Nephron (organoid): ENCODE data around the gene PPP2R1A.

Experiments
- H3K27ac Mint-ChIP-seq, 3 experiments: 2 replicates each; pipeline ENCODE4 v1.8.0; 2020; ENCODE audit warnings: mixed read lengths in 3 of 3, mild to moderate bottlenecking in 2 of 3, moderate library complexity in 1 of 3
- H3K27me3 Mint-ChIP-seq: 2 replicates; pipeline ENCODE4 v1.8.0; 2021; ENCODE audit warnings: low read depth, mild to moderate bottlenecking, moderate library complexity, mixed read lengths
- H3K36me3 Mint-ChIP-seq: 2 replicates; pipeline ENCODE4 v1.8.0; 2020; ENCODE audit warnings: low read depth, mixed read lengths
- H3K4me1 Mint-ChIP-seq: 2 replicates; pipeline ENCODE4 v1.8.0; 2020; ENCODE audit warnings: mixed read lengths
- H3K4me3 Mint-ChIP-seq, 3 experiments: 2 replicates each; pipeline ENCODE4 v1.8.0; 2020; ENCODE audit warnings: mild to moderate bottlenecking in 3 of 3, mixed read lengths in 3 of 3, moderate library complexity in 2 of 3
- H3K9me3 Mint-ChIP-seq: 2 replicates; pipeline ENCODE4 v1.8.0; 2020; ENCODE audit warnings: mixed read lengths
- TF ChIP-seq, protein P1 (sequence below), 3 experiments: fragments of 200-600 bp; sonication (generic); IDR thresholded peaks; one replicate each; pipeline ENCODE4 v1.5.0; 2021; ENCODE audit warnings: antibody characterized with exemption in 3 of 3; ENCODE audit not compliant: unreplicated experiment in 3 of 3

The PPP2R1A gene

DNA sequence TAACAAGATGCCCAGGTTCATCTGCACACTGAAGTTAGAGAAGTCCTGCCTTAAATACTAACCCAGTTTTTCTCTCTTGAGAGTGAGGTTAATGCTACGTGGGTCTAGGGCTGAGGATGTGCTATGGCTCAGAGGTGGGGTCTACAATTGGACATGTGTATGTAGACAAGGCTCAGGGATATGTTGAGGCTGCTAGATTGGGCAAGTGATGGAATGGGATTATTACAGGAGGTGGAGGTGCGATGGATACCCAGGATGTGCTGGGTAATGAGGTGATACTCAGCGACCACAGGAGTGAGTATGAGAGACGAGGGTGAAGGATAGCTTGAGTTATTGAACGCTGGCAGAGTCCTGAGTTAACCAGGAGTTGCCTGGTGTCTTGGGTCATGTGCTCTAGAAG is 38.1 kb downstream of the PPP2R1A start:
- H3K4me1 Mint-ChIP-seq, result no peaks in the 10 kb centered on the region
- peaks cover 64% of the 10 kb centered on the region for H3K36me3 Mint-ChIP-seq
- no peaks in the 10 kb centered on the region for H3K27me3 Mint-ChIP-seq
- no peak overlapping the region for H3K27ac Mint-ChIP-seq
- H3K4me3 Mint-ChIP-seq, result no peak overlapping the region
- no peaks in the 10 kb centered on the region for H3K9me3 Mint-ChIP-seq
- TF ChIP-seq, protein P1, sequence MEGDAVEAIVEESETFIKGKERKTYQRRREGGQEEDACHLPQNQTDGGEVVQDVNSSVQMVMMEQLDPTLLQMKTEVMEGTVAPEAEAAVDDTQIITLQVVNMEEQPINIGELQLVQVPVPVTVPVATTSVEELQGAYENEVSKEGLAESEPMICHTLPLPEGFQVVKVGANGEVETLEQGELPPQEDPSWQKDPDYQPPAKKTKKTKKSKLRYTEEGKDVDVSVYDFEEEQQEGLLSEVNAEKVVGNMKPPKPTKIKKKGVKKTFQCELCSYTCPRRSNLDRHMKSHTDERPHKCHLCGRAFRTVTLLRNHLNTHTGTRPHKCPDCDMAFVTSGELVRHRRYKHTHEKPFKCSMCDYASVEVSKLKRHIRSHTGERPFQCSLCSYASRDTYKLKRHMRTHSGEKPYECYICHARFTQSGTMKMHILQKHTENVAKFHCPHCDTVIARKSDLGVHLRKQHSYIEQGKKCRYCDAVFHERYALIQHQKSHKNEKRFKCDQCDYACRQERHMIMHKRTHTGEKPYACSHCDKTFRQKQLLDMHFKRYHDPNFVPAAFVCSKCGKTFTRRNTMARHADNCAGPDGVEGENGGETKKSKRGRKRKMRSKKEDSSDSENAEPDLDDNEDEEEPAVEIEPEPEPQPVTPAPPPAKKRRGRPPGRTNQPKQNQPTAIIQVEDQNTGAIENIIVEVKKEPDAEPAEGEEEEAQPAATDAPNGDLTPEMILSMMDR (IDR thresholded peaks at IDR 0.05; ENCODE audit: unreplicated experiment in 3 of 3), result no peak

DNA sequence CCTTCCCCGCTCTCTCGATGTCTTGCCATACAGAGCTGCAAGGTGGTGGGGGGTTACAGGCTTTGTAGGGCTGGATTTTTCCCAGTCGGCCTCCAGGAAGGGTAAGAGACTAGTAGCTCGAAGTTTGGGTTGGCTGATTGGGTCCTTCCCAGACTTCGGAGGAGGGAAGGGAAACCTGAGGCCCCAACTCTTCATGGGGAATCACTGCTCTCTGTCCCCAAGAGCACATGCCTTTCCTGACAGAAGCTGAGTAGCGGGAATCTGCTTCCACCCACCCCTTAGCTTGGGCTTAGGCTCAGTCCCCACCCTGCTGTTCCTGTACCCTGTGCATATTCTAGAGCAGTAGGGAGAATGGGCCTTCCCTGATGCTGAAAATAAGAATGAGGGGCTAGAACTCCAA is 39.7 kb downstream of the PPP2R1A start:
- Mint-ChIP-seq H3K36me3 (peaks cover 49% of the 10 kb centered on the region), H3K4me3 (no peak overlapping the region), H3K27ac (no peak overlapping the region)

DNA sequence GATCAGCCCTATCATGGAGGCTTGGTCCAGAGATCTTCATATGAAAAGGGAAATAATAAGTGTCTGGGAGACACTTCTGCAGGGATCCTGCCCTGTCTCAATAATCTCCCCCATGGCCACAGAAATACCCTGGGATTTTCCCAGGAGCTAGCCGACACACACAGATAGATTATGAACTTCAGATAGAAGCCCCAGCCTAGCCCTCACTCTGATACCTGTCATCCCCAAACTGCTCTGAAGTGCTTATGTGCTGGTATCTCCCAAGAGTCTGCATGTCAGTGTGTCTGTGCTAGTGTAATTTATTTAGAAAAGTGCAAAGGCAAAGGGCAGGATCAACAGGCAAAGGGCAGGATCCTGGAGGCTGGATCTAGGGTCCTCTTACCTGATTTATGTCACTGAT is 40.8 kb downstream of the PPP2R1A start:
- Mint-ChIP-seq H3K27ac (no peak overlapping the region), H3K4me3 (no peak overlapping the region), H3K9me3 (no peaks in the 10 kb centered on the region), H3K27me3 (no peaks in the 10 kb centered on the region), H3K4me1 (no peaks in the 10 kb centered on the region), H3K36me3 (peaks cover 40% of the 10 kb centered on the region)
- TF ChIP-seq, protein P1 (IDR thresholded peaks at IDR 0.05; ENCODE audit: unreplicated experiment in 3 of 3), result no peak

More for the DNA sequence above, 39.7 kb downstream of the PPP2R1A start:
- H3K9me3 Mint-ChIP-seq, result no peaks in the 10 kb centered on the region
- H3K4me1 Mint-ChIP-seq, result no peaks in the 10 kb centered on the region
- no peaks in the 10 kb centered on the region for H3K27me3 Mint-ChIP-seq
- TF ChIP-seq, protein P1 (IDR thresholded peaks at IDR 0.05; ENCODE audit: unreplicated experiment in 3 of 3), result no peak

DNA sequence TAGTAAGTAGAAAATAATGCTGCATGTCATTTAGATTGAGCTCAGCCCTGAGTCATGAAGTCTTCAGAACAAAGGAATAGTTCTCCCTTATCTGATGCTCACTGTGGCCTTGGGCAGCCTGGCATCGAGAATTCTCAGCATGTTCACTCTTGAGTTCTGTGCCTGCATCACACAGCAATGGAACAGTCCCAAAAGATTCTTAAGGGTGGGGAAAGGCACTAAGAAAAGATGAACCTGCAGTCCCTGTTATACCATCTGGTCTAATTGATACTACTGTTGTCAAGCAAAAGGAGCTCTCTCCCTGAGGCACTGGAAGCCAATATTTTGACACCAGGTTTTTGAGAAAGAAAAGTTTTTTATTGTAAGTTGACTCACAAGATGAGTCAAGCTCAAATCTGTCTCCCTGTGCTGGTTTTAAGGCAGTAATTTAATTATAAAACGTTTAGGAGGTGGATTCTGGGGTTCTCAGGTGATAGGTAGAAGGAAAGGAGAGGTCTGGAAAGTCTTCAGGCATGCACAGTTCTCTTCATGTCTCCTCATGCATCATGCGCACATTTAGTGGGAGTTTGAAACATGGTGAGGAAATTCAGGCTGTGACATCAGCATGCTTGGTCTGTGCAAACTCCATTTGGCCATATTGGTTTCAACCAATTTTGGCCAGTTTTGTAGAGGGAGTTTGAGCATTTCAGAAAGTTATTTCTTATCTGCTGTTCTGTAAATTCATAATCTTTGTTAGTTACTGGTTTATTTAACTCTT is 41.5 kb downstream of the PPP2R1A start:
- TF ChIP-seq, protein P1 (IDR thresholded peaks at IDR 0.05; ENCODE audit: unreplicated experiment in 3 of 3), result no peak
- Mint-ChIP-seq H3K4me3 (no peak overlapping the region), H3K27me3 (no peaks in the 10 kb centered on the region), H3K27ac (no peak overlapping the region), H3K36me3 (peaks cover 33% of the 10 kb centered on the region), H3K4me1 (no peaks in the 10 kb centered on the region), H3K9me3 (no peaks in the 10 kb centered on the region)

DNA sequence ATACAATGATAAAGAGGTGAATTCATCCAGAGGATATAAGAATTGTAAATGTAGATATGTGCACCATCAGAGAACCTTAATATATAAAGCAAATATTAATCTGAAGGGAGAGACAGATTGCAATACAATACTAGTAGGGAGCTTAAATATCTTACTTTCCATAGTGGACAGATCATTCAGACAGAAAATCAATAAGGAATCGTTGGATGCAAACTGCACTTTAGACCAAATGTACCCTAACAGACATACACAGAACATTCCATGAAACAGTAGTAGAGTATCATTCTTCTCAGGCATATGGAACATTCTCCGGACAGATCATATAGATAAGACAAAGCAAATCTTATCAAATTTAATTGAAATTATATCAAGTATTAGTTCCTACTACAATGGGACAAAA is 44.6 kb downstream of the PPP2R1A start:
- H3K27ac Mint-ChIP-seq, result no peak overlapping the region
- H3K4me3 Mint-ChIP-seq, result no peak overlapping the region
- H3K9me3 Mint-ChIP-seq, result no peaks in the 10 kb centered on the region
- TF ChIP-seq, protein P1 (IDR thresholded peaks at IDR 0.05; ENCODE audit: unreplicated experiment in 3 of 3), result no peak
- H3K27me3 Mint-ChIP-seq, result no peaks in the 10 kb centered on the region
- H3K36me3 Mint-ChIP-seq, result peaks cover 11% of the 10 kb centered on the region
- peaks cover 4% of the 10 kb centered on the region for H3K4me1 Mint-ChIP-seq

DNA sequence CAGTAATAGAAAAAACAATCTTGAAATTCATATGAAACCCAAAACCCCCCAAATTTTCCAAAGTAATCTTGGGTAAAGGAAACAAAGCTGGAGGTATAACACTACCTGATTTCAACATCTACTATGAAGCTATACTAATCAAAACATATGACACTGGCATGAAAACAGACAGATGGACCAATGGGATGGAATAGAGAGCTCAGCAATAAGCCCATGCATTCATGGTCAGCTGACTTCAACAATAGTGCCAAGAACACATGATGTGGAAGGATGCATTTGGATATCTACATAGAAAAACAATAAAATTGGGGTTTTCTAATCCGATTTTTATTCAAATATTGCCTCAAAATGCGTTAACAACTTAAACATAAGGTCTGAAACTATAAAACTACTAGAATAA is 47.3 kb downstream of the PPP2R1A start:
- Mint-ChIP-seq H3K4me1 (peaks cover 4% of the 10 kb centered on the region), H3K36me3 (no peaks in the 10 kb centered on the region), H3K27me3 (no peaks in the 10 kb centered on the region), H3K4me3 (no peak overlapping the region), H3K27ac (no peak overlapping the region), H3K9me3 (no peaks in the 10 kb centered on the region)
- TF ChIP-seq, protein P1 (IDR thresholded peaks at IDR 0.05; ENCODE audit: unreplicated experiment in 3 of 3), result no peak
